NCI-H2081 treated with DMSO at 0.1 percent for 48 hours (cell line): ENCODE results near the gene HINFP.
A peak's percentile ranks its signal among the peaks of the same experiment; 100 is the strongest.
"Not testable (repeated sequence)": the region's sequence is repeated elsewhere in the genome, so short reads cannot be mapped to it uniquely, and the experiment has no call there.

Experiments used
- DNase-seq: peaks from one replicate; lab custom pipeline; 2025; lab: John Stamatoyannopoulos, UW

The HINFP gene

DNA sequence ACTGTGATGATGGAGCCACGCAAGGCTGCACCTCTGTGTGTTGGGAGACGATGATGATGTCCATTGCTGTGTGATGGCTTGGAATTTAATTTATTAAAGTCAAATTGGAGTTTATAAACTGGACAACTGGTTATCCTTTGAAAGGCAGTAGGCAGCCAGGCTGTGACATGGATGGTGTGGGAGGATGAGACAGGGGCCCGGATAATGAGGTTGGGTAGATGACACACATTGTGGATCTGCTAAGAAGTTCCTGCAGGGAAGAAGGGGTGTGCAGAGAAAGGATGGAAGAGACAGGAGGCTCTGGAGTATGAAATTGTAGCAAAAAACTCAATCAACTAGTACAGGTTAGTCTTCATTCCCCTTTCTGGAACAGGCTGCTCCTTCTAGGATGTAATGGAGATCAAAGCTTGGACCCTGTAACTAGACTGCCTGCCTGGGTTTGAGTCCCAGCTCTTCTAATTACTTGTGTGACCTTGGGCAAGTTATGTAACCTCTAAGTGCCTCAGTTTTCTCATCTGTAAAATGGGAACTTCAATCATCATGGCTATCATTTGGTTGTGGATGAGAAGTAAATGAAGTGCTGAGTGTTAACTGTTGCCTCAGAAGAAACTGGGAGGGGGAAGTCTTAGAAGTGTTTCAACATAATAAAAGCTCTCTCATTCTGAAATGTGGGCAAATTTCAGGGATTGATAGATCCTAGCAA is 4.2 kb upstream of the HINFP start:
- DNase-seq: no peak

GRCh38 chr11:119118227-119118626 is 3.2 kb upstream of the HINFP start:
- DNase-seq: no peak

DNA sequence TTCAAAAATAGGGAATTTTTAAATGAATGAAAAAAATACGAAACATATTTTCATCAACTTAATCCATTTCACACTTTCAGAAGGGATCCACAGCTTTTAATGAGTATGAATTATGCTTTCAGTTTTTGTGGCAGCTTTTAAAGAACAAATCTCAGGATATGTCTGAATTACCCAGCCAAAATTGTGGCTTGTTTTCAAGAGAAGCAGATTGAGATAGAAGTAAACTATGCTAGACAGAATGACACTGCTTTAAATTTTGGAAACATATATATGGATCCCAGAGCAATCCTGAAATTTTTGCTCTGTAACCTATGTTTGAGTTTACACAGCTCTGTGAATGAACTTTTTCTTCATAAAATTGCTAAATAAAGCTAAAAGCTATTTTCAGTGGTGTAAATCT is 2.4 kb upstream of the HINFP start:
- no peak for DNase-seq

DNA sequence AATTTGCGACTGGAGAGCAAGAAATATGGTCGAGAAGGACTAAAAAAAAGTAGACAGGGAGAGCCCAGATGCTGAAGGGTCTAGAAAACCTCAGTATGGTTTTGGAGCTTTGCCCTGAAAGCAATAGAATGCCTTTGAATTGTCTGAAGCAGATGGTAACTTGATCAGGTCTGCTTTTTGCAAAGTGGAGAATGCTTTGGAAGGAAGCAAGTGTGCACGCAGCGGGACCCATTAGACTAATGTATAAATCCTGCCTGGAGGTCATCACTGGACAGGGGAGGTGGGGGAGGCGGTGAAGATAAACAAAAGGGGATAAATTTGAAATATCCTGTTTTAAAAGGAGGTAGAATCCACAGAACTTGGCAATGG is 757 bp upstream of the HINFP start:
- peak; percentile 65 for DNase-seq

- DNase-seq: no peak
These were observed 388 bp downstream of the HINFP start for GRCh38 chr11:119121811-119122124.

GRCh38 chr11:119125821-119126220 is 4.4 kb downstream of the HINFP start:
- DNase-seq: no peak

DNA sequence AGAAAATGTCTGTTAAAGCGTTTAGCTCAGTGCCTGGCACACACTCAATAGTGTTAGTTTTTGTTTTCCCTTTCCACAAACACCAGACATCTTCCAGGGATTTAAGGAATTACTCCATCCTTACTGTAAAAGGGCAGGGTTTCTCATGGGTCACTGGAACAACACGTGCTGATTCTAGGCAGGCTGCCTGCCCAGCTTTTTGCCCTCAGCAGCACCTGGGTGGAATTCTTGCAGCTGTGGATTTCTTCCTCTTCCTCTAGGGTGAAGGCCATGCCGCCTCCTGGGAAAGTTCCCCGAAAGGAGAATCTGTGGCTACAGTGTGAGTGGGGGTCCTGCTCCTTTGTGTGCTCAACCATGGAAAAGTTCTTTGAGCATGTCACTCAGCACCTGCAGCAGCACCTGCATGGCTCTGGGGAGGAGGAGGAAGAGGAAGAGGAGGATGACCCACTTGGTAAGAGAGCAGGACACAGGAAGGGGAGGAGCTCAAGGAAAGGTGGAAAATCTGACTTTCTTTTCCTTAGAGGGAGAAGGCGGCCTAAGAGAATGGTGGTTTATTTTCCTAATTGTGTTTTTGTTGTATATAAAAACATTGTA is 5.4 kb downstream of the HINFP start:
- no peak for DNase-seq

- DNase-seq: no peak
These were observed 9.3 kb downstream of the HINFP start for GRCh38 chr11:119130662-119131061.

DNA sequence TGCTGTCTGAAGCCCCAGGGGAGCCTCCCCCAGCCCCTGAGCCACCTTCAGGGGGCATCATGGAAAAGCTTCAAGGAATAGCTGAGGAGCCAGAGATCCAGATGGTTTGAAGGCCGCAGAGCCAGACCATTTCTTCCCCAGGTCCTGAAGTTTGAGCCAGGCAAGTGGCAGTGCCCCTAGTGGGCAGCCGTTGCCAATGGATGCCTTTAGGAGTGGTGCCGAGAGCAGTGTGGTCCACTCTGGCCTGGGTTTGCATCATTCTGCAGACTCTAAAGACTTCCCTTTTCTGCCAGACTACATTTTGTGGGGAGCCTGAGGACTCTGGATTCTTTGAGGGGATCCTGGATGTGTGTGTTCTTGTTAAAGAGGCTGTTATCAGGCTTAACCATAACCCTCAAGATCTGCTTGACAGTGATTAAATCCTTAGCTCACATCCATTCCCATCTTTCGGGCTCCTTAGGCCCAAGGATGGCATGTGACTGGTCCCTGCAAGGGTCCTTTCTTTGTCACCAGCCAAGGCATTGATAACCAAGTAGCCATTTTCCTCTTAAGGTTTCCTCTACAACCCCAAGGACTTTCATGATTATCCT is 13.1 kb downstream of the HINFP start:
- no peak for DNase-seq

DNA sequence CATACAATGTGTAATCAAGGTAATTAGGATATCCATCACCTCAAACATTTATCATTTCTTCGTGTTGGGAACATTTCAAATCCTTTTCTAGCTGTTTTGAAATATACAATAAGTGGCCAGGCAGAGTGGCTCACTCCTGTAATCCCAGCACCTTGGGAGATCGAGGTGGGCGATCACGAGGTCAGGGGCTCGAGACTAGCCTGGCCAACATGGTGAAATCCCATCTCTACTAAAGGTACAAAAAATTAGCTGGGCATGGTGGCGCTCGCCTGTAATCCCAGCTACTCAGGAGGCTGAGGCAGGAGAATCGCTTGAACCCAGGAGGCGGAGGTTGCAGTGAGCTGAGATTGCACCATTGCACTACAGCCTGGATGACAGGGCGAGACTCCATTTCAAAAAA is 17.9 kb downstream of the HINFP start:
- DNase-seq: not testable (repeated sequence)

DNA sequence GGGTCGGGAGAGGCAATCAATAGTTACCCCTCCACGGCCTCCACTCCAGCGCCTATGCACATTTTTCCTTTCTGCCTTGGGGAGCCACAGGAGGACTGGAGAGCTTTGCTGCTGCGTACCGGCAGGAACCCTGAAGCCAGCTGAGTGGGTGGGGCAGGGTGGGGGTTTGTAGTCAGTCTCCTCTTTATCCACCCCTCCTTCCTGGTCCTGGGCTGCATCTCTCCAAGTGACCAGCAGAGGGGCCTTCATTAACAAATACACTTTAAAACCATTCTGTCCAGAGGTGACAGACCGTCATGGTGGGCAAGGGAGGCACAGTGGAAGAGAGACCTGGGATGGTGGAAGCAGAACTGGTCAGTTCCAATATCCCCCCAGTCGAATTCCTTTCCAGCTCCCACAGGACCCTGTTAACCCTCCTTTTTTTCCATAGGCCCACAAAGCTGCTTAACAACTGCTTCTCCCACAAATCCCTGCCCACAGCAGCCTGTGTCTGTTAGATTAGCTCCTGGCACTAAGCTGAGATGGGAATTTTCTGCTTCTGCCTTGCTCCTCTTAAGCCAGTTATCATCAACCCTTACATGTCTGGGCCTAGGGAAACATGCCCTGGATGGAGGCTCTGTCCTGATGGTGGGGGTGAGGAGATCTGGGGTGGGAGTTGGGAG is 23.6 kb downstream of the HINFP start:
- DNase-seq: peak; percentile 28

- DNase-seq: no peak
These were observed 24.2 kb downstream of the HINFP start for GRCh38 chr11:119145551-119145950.

DNA sequence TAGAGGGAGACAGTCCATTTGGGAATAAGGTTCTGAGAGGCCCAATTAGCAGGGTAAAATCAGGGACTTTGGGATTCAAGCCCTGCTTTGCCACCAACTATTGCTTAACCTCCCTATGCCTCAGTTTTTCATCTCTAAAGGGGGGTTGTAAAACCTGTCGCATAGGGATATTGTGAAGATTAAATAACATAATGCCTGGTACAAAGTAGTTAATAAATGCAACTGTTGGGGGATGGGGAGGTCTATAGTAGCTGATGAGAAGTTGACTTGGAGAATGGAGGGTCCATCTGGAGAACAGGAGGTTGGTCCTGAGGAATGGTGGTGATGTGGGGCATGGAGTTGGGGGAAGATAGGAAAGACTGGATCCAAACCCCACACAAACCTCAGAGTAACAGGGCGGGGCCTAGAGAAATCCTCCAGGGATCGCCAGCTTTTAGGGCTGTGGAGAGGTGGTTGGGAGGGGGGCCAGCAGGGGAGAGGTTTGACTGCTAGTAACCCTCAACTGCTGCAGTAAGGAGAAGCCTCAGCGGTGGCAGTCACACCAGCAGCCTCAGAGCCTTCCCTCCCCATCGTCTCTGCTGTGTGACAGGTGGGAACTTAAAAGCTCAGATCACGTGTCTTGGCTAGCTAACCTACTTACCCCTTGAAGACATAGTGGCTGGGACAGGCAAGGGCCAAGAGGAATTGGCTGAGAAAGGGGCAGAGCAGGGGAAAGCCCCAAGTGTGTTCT is 26.4 kb downstream of the HINFP start:
- DNase-seq: no peak

DNA sequence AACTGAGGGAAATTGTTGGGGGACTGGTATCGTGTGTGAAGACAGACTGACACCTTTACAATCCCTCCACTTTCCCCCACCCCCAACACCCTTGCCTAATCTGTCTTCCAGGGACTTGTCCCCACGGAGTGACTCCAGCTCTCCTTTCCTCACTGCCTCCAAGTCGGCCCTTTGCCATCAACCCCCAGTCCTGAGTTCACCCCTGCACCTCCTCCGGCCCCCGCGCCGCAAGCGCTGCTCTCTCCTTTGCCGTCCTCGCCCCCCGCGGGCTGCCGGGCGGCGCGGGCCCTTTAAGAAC is 27.3 kb downstream of the HINFP start:
- DNase-seq: no peak

- DNase-seq: no peak
These were observed 27.8 kb downstream of the HINFP start, which contains the start of gene ABCG4 for GRCh38 chr11:119149018-119149785. ABCG4 (plus strand) TSS chr11:119149052; CDS start chr11:119149966, 914 bp downstream.

- no peak for DNase-seq
These were observed 28.5 kb downstream of the HINFP start for GRCh38 chr11:119149786-119150275.

- DNase-seq: no peak
These were observed 30.7 kb downstream of the HINFP start for GRCh38 chr11:119152043-119152442.

DNA sequence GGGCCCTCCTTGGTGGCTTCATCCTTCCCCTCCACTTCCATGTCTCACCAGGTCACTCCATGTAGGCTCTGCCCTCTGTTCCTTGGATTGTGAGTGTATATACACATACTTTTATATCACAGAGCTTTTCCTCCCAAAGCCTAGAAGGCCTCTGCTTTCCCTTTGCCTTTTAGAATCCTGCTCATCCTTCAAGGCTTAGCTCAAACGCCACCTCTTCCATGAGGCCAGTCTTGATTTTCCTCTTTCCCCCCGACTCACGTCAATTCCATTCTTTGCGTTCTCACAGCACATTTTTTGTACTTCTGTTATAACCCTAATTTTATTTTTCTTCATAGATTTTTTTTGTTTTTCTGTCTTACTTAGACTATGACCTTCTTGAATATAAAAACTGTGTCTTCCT is 31.2 kb downstream of the HINFP start:
- DNase-seq: no peak

- no peak for DNase-seq
These were observed 31.9 kb downstream of the HINFP start for GRCh38 chr11:119153049-119153818.

DNA sequence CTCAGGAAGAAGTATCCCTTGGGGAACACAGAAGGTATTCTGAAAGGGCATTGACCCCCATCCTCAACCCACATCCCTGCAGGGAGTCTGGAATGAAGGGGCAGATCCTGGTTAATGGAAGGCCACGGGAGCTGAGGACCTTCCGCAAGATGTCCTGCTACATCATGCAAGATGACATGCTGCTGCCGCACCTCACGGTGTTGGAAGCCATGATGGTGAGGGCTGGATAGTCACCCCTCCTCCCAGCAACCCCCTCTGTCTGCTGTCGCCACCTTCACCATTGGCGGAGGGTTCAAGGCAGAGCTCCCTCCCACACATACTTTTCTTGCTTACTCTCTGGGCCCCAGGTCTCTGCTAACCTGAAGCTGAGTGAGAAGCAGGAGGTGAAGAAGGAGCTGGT is 32.8 kb downstream of the HINFP start:
- no peak for DNase-seq
